Measurements from ENCODE around the gene UBAC2. TPM values are rescaled to one million over a fixed set of nuclear protein-coding genes. Genes with fewer than 3 reads are reported as not detected.
A peak's percentile ranks its signal among the peaks of the same experiment; 100 is the strongest.

Gene UBAC2
- total RNA-seq, 2 donors from 2014 or later: 72.7 to 80.4 TPM

- Histone ChIP-seq H3K9me3 (ENCODE audit: control insufficient read depth, low read length) (no peaks in the 10 kb centered on the region), H3K36me3 (ENCODE audit: control insufficient read depth, insufficient read depth, low read length) (peaks cover 49% of the 10 kb centered on the region), H3K27me3 (ENCODE audit: control insufficient read depth, insufficient read depth, low read length, poor library complexity, severe bottlenecking) (no peaks in the 10 kb centered on the region), H3K27ac (ENCODE audit: low read depth, low read length) (no peak overlapping the region), H3K4me3 (ENCODE audit: low read length) (no peak overlapping the region), H3K4me1 (ENCODE audit: control insufficient read depth, insufficient read depth, low read length) (no peaks in the 10 kb centered on the region), H3K9ac (ENCODE audit: extremely low read depth, low read length, poor library complexity, severe bottlenecking) (no peak overlapping the region)
- peak; percentile 47 for DNase-seq
- Mint-ChIP-seq H3K4me1 (peaks cover 9% of the 10 kb centered on the region), H3K4me3 (no peak overlapping the region), H3K27ac (peak overlapping the region; percentile 56), H3K27me3 (ENCODE audit: insufficient read depth) (no peaks in the 10 kb centered on the region), H3K36me3 (ENCODE audit: low read depth) (peaks cover 25% of the 10 kb centered on the region), H3K9me3 (no peaks in the 10 kb centered on the region)
- no peak for TF ChIP-seq CTCF (conservative IDR thresholded peaks at IDR 0.05)
- WGBS, 2 experiments (ENCODE audit: insufficient coverage in 1 of 2, insufficient read length in 1 of 2): 90 to 92% methylated on average over 6 to 7 of the region's 7 CpGs
Measured at GRCh38 chr13:99367106-99367616, 166.5 kb downstream of the UBAC2 start.

GRCh38 chr13:99367663-99368448, 167.2 kb downstream of the UBAC2 start:
- Mint-ChIP-seq H3K27ac (no peak overlapping the region), H3K4me1 (peaks cover 9% of the 10 kb centered on the region), H3K9me3 (no peaks in the 10 kb centered on the region), H3K27me3 (ENCODE audit: insufficient read depth) (no peaks in the 10 kb centered on the region), H3K36me3 (ENCODE audit: low read depth) (peaks cover 26% of the 10 kb centered on the region), H3K4me3 (no peak overlapping the region)
- no peaks in the 10 kb centered on the region for H3K4me1 ChIP-seq (ENCODE audit: control insufficient read depth, insufficient read depth, low read length)
- no peak overlapping the region for H3K4me3 ChIP-seq (ENCODE audit: low read length)
- no peak overlapping the region for H3K9ac ChIP-seq (ENCODE audit: extremely low read depth, low read length, poor library complexity, severe bottlenecking)
- 93% methylated on average over 8 to 13 of the region's 16 CpGs for WGBS, 2 experiments (ENCODE audit: insufficient coverage in 1 of 2, insufficient read length in 1 of 2)
- peak; percentile 55 for DNase-seq
- H3K9me3 ChIP-seq (ENCODE audit: control insufficient read depth, low read length): no peaks in the 10 kb centered on the region
- H3K36me3 ChIP-seq (ENCODE audit: control insufficient read depth, insufficient read depth, low read length): peaks cover 42% of the 10 kb centered on the region
- TF ChIP-seq CTCF (conservative IDR thresholded peaks at IDR 0.05): peak; percentile 75
- no peak overlapping the region for H3K27ac ChIP-seq (ENCODE audit: low read depth, low read length)
- H3K27me3 ChIP-seq (ENCODE audit: control insufficient read depth, insufficient read depth, low read length, poor library complexity, severe bottlenecking): no peaks in the 10 kb centered on the region

DNA sequence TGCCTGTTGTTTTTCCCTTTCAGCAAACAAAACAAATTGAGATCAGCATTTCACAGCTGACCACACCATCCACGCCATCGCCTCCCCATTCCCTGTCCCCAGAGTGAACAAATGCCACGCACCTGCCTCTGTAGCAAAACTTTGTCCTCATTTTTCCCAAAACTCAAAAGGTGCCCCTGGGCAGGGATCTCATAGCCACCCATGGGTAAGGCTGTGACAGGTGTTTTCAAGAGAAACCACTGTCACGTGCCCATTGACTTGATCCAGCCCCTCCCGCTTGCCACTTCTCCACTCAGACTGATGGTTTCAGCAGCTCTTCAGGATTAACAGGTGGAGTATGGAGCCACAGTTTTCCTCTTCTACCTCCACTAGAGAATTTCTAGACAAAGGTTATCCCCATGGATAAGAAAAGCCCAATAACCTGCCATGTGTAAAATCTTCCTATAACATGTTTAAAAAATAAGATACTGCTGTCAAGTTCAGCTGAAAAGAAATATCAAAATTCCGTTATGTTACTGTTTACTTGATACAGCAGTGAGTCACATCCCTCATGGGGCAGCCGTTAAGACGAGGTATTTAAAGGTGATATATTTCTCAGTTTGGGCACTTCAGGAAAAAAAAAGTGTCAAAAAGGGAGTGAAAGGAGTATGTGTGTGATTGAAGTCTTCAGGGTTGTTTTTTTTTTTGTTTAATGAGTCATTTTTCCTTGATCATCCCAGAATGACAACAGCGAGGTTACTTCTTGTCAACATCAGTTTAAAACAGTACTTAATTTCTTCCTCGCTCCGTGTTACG, 170.0 kb downstream of the UBAC2 start:
- Histone ChIP-seq H3K4me3 (ENCODE audit: low read length) (no peak overlapping the region), H3K9ac (ENCODE audit: extremely low read depth, low read length, poor library complexity, severe bottlenecking) (no peak overlapping the region), H3K4me1 (ENCODE audit: control insufficient read depth, insufficient read depth, low read length) (no peaks in the 10 kb centered on the region), H3K27ac (ENCODE audit: low read depth, low read length) (no peak overlapping the region), H3K9me3 (ENCODE audit: control insufficient read depth, low read length) (no peaks in the 10 kb centered on the region), H3K27me3 (ENCODE audit: control insufficient read depth, insufficient read depth, low read length, poor library complexity, severe bottlenecking) (no peaks in the 10 kb centered on the region), H3K36me3 (ENCODE audit: control insufficient read depth, insufficient read depth, low read length) (peaks cover 40% of the 10 kb centered on the region)
- no peak for TF ChIP-seq CTCF (conservative IDR thresholded peaks at IDR 0.05)
- Mint-ChIP-seq H3K9me3 (no peaks in the 10 kb centered on the region), H3K4me3 (no peak overlapping the region), H3K27ac (no peak overlapping the region), H3K36me3 (ENCODE audit: low read depth) (peaks cover 35% of the 10 kb centered on the region), H3K4me1 (peaks cover 9% of the 10 kb centered on the region), H3K27me3 (ENCODE audit: insufficient read depth) (no peaks in the 10 kb centered on the region)
- WGBS, 2 experiments (ENCODE audit: insufficient coverage in 1 of 2, insufficient read length in 1 of 2): 88 to 92% methylated on average over 6 to 9 of the region's 12 CpGs
- DNase-seq: peak; percentile 44
